Measurements from ENCODE around the gene SCARF1.

The SCARF1 gene

DNA sequence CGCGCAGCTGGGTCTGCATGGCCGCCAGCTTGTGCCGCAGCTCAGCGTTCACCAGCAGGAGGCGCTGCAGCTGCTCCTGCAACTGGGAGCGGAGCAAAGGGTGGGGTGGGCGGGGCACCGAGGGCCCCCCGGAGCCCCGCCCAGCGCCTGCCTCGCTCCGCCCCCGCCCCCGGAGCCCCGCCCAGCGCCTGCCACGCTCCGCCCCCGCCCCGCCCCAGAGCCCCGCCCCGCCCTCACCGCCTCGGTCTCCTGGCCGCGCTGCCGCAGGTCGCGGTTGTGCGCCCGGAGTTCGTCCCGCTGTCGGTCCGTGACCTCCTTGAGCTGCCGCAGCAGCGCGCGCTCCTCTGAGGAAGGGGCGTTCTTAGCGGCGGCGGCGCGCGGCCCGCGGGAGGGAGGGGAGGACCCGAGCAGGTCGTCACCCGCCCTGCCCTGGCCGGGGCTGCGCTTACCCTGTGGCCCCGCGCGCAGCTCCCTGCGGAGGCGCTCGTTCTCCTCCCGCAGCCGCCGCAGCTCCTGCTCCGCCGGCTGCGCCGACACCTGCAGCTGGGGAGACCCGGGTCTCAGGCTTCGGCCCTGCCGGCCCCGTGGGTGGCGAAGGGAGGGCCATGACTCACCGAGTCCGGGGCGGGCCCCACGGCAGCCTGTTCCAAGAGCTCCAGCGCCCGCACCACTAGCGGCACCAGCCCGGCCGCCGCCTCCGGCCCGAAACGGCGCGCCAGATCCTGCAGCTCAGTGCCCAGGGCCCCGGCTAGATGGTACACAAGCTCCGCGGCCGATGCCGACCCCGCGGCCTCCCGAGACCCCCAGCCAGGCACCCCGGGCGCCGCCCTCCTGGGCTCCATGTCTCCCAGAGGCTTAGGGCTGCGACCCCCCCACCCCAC lies 3.7 kb upstream of the SCARF1 start:
- DNase-seq (ENCODE audit: low read depth): peak; percentile 86

DNA sequence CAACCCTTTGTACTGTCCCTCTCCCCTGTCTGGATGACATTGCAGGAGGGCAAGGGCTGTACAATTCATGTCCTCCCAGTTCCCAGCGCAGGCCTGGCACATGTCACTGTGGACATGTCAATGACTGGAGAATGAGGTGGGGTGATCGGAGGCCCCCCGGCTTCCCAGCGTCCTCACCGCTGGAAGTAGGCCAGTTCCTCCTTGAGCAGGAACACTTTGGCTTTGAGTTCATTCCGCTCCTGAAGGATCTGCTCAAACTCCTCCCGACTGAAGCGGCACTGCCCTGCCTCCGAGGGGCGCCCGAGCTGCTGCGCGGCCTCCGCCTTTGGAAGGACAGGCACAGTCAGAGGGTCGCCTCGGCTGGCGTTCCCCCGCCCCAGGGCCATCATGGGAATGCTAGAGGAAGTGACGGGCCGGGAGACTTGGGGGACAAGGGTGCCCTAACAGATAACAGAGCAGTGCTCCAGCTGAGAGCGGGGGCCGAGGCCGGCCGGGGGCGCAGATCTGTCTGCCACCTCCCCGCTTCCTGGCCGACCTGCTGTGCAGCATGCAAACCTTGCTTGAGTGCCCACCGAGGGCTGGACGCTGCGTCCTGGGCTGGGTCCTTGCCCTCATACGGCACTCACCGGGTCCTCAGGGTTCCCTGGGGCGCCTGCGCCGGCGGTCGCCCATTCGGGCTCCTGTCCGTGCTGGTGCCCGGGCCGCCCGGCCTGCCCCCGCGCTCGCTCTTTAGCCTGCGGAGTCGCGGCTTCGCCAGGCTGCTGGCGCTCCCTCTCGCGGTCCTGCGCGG lies 2.8 kb upstream of the SCARF1 start:
- DNase-seq (ENCODE audit: low read depth): no peak

DNA sequence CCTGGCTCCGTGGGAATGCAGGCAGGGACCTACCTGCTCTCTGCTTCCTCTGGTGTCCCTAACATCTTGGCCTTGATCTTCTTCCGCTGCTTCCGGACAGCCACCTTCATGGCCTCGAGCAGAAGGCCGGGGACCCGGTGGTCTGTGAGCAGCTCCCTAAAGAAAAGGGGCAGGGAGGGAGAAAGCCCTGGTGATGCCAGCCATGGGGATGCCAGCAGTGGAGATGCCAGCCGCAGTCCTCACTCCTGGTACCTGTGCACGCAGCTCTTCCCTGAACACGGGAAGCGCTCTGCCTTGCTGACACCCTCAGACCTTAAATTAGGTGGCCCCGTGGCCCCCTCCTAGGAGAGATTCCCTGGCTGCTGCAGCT lies 2.3 kb upstream of the SCARF1 start:
- no peak for DNase-seq (ENCODE audit: low read depth)

DNA sequence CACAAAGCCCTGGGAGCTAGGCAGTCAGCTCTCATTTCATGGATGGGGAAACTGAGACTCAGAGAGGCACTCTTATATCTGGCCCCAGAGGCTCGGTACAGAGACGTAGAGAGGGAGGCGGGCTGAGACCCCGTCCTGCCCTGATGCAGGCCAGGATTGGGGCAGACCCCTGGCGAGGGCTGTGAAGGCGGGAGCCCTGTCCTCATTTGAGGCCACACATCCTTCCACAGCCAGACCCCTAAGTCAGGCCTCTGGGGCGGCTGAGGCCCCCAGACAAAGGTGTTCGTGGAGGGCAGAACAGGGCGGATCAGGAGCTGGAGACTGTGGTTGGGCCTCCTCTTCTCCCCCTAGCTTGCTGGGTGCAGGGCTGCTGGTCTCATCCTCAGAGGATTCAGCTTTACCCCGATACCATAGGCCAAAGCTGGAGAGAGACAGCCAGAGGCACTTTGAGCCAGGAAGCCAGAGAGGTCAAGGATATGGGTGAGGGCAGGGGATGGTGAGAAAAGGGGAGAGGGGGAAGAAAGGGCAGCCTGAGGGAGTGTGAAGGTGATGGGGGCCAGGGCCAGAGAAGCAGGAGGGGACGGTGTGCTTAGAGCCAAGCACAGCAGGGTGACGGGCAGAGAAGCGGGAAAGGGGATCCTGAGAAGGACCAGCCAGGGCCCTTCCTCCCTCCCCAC lies 805 bp upstream of the SCARF1 start:
- DNase-seq (ENCODE audit: low read depth): no peak

DNA sequence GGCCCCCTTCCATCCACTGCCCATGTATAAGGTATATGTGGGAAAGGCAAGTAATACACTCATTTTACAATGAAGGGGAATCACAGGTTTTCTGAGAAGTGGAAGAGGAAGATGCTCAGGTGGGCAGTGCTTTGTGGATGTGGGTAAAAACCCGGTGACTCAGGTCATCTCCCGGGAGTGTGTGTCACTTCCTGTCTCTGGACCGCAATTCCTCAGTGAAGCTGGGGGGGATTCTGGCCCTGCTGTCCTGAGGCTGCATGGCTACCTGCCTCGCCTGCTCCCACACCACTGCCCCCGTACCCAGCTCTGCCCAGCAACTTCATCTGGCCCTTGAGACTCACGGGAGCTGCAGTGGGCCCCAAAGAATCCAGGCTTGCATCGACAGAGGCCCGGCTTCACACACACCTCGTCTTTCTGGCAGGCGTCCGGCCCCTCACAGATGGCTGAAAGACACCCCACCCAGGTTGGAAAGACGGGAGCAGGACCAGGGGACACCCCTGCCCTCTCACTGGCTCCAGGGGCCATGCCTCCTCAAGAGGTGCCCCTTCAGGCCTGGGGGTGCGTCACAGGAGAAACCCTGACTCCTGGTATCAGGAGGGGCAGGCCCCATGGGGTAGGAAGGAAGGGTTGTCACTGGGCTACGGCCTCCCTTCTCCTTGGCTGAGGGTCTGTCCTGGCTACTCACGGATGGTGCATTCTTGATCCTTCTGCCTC lies 882 bp downstream of the SCARF1 start:
- no peak for DNase-seq (ENCODE audit: low read depth)

DNA sequence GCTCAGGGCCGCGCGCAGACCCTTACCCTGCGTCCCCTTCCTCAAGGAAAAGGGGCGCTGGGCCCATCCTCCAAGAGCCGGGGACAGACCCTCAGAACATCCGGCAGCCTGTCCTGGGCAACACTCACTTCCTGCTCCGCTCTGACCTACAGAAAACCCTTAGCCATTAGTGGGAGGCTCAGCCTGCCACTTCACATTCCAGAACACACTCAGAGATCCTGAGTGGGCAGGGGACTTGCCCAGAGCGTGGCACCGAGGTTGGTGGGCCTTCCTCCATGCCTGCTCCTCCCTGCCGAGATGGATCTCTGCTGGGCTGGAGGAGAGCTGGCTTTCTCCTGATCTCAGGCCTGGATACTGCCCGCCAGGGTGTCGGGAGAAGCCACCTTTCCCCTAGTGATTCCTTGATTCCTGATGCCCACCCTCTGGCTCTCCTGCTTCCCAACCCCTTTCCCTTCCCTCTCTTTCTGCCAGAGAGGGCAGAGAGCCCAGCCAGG lies 1.5 kb downstream of the SCARF1 start:
- no peak for DNase-seq (ENCODE audit: low read depth)

DNA sequence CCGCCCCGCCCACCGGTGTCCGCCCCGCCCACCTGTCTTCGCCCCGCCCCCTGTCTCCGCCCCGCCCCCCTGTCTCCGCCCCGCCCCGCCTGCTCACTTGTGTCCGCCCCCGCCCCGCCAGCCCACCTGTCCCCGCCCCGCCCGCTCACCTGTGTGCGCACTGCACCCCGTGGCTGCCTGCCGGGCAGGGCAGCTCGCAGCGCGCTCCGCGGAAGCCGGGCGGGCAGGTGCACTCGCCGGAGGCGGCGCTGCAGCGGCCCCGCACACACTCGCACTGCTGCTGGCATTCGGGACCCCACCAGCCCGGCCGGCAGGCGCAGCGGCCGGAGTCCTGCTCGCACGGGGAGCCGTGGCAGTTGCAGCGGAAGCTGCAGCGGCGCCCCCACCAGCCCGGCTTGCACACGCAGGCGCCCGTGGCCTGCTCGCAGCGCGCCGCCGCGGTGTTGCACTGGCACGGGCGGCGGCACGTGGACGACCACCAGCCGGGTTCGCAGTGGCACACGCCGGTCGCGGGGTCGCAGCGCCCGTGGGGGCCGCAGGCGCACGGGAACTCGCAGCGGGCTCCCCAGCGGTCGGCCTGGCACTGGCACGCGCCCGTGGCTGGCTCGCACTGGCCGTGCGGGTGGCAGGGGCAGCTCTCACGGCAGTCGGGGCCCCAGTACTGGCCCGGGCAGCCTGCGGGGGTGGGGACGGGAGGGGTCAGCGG lies 2.1 kb downstream of the SCARF1 start:
- DNase-seq (ENCODE audit: low read depth): no peak

DNA sequence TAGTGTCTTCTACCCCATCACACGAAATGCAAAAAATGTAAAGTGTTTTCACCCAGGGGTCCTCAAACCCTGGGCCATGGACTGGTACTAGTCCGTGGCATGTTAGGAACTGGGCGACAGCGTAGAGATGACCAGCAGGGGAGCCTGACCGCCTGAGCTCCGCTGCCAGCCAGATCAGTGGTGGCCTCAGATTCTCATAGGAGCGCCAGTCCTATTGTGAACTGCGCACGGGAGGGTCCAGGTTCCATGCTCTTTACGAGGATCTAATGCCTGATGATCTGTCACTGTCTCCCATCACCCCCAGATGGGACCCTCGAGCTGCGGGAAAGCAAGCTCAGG lies 4.5 kb downstream of the SCARF1 start:
- no peak for DNase-seq (ENCODE audit: low read depth)

DNA sequence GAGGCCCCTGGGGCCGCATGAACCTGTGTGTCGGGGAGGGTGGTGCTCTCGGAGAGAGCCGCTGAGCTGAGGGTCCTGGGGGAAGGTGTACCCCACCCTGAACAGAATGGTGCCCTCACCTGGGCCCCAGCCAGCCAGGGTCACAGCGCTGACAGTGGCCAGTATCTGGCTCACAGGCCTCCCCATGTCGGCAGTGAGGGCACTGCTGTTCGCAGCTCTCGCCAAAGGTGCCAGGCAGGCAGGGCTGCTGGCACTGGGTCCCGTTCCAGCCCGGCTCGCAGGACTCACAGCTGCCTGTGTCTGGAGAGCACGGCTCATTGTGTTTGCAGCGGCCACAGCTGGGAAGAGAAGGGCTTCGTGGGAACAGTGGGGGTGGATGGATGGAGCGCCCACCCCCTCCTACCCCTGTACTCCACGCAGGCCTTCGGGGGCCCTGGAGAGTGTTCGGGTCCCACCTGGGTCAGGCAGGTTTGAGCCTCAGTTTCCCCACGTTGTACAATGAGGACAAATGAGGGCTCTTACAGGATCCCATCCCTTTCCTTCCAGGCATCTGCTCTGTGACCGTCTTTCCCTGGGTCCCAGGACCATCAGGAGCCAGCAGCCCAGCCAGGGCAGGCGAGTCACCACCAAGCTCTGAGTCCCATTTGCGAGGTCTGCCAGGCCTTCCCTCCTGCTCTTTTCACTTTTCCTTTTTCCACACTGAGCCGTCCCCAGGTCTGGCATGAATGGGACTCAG lies 5.0 kb downstream of the SCARF1 start:
- no peak for DNase-seq (ENCODE audit: low read depth)

DNA sequence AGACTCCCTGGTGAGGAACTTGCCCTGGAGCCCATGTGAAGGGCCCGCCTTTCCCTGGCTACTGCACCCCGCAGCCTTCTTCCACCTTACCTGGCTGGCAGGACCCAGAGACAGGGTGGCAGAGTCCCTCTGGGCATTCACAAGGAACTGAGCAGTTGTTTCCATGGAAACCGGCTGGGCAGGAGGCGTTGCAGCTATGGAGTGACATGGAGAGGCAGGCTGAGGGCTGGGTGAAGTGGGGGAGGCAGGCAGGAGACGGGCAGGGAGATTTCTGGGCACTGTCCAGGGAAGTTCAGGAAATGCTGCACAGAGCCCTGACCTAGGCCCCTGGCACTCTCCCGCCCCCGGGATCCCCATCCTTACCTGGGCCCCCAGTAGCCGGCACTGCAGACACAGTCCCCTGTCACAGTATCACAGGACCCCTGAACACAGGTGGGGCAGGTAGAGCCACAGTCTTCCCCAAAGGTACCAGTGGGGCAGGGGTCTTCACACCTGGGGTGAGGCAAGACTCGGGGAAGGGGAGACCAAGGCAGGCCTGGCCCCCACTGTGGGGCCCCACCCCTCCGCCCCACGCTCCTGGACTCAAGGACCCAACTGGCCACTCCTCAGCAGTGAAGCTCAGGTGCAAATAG lies 5.9 kb downstream of the SCARF1 start:
- no peak for DNase-seq (ENCODE audit: low read depth)

DNA sequence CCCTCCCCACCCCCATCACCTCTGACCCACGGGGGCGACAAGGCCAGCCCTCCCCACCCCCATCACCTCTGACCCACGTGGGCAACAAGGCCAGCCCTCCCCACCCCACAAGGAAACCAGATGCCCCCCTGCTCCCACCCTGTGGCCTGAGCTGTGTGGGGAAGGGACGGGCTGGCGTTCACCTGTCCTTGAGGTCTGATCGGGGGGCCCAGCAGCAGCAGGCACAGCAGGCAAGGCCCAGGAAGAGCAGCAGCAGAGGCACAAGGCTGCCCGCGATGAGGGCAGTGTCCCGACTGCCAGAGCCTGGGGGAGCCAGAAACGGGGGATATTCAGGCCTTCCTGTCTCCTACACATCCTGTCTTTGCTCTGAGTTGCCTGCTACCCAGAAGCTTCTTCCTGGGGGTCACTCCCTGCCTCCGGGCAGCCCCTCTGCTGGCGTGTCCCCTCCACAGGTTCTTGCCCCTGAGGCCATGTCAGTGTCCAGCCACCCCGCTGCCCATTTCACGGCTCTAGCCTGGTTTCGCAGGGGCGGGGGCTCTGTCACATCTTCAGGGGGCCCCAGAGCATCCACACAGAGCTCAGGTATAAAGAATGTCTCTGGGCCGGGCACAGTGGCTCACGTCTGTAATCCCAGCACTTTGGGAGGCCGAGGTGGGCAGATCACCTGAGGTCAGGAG lies 6.8 kb downstream of the SCARF1 start:
- DNase-seq (ENCODE audit: low read depth): no peak

DNA sequence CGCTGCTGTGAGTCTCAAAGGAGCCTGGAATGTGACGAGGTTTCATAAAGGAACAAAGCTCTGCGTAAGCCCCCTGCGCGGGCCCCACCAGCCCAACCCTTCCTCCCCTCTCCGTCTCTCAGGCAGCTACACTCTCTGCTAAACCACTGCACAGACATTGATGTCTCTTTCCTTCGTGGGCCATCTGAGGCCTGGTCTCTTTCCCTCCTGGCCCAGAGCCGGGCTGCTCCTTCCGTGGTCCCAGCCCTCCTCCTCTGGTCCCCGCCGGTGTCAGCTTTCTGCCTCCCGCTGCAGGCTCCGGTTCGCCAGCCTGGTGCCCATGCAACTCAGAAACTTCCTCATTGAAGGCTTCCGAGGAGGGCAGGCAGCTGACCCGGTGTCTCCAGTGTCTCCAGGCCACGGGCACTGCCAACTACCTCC lies 7.4 kb downstream of the SCARF1 start:
- no peak for DNase-seq (ENCODE audit: low read depth)

DNA sequence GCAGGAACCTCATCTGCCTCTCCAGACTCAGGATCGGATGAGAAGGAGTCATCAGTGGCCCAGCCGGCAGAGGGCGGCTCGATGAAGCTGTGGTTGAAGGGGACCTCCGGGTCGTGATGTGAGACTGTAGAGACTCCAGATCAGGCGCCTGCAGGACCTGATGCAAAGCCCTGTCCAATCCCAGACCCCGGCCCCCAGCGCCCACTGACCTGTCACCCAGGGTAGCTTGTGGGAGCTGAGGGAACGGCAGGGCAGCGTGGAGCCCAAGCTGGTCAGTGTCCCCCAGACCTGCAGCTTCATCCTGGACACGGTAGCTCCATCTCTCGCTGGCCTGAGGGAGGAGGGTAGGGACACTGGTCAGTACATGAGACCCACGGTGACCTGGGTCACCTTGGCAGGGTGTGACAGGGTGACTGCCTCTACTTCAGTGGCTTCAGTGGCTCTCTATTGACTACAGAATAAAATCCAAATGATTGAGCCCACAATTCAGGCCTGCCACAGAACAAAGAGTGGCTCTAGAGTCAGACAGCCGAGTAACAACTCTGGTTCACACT lies 8.7 kb downstream of the SCARF1 start:
- no peak for DNase-seq (ENCODE audit: low read depth)

DNA sequence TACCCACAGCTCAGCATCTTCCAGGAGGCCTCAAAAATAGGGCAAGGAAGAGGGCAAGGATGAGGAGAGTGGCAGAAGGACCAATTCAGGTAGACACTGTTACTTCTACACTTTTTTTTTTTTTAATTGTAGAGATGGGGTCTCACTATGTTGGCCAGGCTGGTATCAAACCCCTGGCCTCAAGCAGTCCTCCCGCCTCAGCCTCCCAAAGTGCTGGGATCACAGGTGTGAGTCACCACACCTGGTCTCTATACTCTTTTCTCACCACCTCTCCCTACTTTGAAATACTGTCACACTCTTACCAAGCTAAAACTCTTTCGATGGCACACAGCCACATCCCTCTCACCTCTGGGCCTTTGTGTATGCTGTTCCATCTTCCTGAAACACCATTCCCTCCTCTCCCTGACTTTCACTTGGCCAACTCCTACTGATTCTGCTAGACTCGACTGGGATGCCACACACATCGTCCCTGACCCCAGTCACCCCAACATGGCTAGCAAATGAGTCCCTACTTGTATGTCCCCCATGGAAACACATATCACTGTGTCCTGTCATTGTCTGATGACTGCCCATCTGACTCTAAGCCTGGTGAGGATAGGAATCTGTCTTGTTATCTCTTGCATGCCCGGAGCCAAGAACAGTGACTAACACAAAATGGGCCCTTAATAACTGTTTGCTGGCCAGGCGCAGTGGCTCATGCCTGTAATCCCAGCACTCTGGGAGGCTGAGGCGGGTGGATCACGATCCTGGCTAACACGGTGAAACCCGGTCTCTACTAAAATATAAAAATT lies 9.7 kb downstream of the SCARF1 start:
- DNase-seq (ENCODE audit: low read depth): no peak

DNA sequence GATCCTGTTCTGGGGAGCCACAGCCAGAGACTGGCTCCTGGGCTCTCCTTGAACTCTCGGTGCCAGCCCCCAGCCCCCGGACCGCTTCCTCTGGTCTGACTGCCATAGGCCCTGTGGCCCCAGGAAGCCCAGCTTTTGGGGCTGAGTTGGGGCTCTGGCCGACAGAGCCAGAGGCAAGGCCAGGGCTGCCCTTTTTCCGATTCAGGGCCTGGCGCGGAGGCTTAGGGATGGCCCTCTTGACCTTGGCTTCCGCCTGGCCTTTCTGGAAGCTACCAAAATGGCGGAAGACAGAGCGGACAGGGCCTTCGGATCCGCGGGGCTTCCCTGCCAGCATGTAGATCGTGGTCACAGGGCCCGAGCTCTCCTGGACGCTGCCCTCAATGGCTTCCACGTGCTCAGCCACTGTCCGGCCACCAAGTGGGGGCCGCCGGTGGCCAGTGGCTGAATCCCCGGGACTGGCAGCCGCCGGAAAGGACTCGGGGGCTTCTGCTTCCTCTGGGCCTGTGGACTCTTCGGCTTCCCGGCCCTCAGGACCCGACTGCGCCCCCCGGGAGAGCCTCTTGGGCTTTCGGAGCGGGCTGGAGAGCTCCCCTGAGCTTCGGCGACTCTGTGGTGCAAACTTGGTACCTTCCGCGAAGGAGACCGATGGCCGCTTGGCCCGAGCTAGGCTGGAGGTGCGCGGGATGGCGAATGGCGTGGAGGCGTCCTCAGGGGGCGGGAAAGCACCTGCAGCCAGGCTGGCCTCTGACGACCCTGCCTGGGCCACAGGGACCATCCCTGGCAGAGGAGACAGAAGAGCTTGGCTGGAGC lies 10.5 kb downstream of the SCARF1 start:
- DNase-seq (ENCODE audit: low read depth): no peak

DNA sequence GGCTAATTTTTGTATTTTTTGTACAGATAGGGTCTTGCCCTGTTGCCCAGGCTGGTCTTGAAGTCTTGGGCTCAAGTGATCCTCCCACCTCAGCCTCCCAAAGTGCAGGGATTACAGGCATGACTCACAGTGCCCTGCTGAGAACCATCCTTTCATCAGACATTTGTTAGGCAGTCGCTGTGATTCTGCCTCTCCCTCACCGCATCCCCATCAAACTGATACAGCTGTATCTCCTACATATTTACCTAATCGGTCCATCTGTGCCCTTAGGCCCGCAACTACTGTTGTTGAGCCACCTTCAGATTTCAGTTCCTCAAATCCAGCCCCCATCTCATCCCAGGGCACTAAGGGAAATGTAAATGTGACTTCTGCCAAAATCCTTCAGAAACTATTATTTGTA lies 14.9 kb downstream of the SCARF1 start:
- no peak for DNase-seq (ENCODE audit: low read depth)

DNA sequence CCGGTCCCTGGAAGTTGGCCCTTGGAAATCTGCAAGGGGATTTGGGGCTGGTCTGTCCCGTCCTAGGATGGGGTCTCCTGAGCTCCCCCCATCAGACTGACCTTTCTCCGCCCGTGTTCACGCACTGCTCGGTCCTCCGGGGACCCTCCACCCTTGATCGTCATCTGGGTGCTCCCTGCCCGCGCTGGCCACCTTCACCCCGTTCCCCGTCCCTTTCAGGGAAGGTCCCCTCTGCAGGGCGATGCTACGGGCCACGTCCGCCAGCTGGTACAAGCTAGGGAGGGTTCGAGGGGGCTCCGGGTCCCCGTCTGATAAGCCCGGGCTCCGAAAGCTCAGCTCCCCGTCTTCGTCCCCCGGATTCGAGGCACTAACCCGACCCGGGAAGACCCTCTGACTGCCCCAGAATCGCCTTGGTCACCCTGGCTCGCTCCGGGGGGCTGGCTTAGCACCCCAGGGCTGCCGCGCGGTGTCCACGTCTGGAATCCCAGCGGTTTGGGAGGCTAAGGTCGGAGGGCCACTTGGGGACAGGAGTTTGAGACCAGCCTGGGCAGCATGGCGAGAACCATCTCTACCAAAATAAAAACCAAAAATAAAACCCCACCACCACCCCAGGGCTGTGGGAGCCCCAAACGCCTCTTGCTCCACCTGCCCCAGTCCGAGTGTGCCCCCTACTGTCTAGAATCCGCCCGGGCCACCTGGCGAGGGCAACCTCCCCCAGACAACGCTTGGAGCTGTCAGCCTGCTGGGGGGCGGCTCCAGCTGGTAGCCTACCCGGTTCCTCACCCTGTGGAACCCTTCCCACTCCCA lies 15.8 kb downstream of the SCARF1 start:
- peak; percentile 54 for DNase-seq (ENCODE audit: low read depth)

All from stimulated activated CD8-positive, alpha-beta memory T cell treated with anti-CD3 and anti-CD28 coated beads, Interleukin-15, amount 100 ng/mL, for 24 hours (primary cell).